Left lobe of liver (tissue), 2 donors: ENCODE results near the gene MKRN2. TPM values are rescaled to one million over a fixed set of nuclear protein-coding genes. Genes with fewer than 3 reads are reported as not detected.
"Not testable (repeated sequence)": the region's sequence is repeated elsewhere in the genome, so short reads cannot be mapped to it uniquely, and the experiment has no call there.

Source experiments
- ATAC-seq: fragments of 200-7000 bp; cut with Tn5 transposase; one replicate; pipeline ENCODE4 v1.9.1; 2020; ENCODE audit warnings: mild to moderate bottlenecking, moderate library complexity
- DNase-seq: peaks from one replicate; pipeline ENCODE4 v3.0.0-alpha.2; 2020; ENCODE audit warnings: low spot score
- total RNA-seq: library from RNA; stranded (reverse); gene quantifications from one replicate; pipeline ENCODE4 v1.2.1, GENCODE V29; 2021
- donor health status: DM: no; HTN: no; CAD: no; lungs with moderate emphysema.
- donor health status: DM: no; HTN: yes; CAD: no.

Gene MKRN2
- total RNA-seq, 1 donor from 2014 or later = 11.3 TPM

DNA sequence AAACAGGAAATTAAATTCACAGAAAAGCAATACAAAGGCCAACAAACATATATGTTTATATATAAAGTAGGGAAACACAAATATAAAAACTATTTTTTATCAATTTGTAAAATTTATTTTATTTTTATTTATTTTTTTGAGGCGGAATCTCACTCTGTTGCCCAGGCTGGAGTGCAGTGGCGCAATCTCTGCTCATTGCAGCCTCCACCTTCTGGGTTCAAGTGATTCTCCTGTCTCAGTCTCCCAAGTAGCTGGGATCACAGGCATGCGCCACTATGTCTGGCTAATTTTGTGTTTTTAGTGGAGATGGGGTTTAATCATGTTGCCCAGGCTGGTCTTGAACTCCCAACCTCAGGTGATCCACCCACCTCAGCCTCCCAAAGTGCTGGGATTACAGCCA is 68.1 kb downstream of the MKRN2 start:
- not testable (repeated sequence) for DNase-seq, ATAC-seq

DNA sequence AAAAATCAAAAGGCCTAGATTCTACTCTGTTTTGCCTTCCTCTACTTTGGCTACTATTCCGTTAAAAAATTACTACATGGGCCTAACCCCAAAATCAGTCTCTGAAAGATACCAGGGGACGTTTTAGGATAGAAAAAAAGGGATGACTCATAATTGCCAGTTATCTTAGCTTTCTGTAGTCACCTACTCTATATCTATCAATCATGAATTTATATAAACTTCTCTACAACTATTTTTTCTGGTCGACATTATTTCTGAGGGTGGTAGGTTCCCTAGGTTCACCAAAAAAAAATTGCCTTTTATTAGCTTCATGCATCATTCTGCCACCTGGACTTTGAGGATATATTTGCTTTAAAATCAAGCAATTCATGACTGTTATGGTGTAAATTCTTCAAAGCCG is 70.5 kb downstream of the MKRN2 start:
- no peak for ATAC-seq
- no peak for DNase-seq

DNA sequence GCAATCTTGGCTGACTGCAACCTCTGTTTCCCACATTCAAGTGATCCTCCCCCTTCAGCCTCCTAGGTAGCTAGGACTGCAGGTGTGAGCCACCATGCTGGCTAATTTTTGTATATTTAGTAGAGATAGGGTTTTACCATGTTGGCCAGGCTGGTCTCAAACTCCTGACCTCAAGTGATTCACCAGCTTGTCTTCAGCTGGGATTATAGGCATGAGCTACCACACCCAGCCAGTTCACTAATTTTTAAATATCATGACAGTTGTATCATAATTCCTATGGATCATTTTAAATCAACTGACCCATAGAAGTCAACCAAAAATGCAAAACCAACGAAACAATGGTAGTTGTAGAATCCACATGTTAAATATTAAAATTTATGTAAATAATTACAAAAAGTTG is 71.9 kb downstream of the MKRN2 start:
- DNase-seq = no peak
- no peak for ATAC-seq

DNA sequence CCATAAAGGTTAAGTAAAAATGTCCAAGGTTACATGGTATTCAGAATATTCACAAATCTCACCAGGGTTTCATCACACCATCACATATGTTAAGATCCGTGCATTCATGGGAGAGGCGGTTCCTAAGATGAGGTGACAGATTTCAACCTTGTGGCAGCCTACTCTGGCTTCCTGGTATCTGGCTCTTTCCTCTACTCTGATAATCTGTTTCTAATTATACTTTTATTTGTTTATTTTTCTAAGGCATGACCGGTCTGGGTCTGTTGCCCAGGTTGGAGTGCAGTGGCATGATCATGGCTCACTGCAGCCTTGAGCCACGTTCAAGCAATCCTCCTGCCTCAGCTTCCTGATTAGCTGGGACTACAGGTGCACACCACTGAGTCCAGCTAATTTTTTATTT is 72.7 kb downstream of the MKRN2 start:
- DNase-seq (peak; percentile 68), ATAC-seq (peak; percentile 86)

DNA sequence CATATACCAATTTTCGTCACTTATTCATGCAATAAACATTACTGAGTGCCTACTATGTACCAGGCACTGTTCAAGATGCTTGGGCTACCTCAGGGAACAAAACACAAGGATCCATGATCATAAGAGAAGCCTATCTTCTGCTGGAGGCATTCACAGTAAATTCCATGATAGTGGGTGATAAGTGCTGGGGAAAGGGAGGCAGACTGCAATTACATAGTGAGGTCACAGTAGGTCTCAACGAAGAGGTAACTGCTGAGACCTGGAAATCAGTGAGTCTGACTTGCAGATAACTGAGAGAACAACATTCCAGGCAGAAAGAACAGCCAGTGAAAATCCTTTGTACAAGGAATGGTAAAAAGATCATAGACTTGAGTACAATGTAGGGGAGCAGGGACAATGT is 73.4 kb downstream of the MKRN2 start:
- DNase-seq (no peak), ATAC-seq (no peak)

DNA sequence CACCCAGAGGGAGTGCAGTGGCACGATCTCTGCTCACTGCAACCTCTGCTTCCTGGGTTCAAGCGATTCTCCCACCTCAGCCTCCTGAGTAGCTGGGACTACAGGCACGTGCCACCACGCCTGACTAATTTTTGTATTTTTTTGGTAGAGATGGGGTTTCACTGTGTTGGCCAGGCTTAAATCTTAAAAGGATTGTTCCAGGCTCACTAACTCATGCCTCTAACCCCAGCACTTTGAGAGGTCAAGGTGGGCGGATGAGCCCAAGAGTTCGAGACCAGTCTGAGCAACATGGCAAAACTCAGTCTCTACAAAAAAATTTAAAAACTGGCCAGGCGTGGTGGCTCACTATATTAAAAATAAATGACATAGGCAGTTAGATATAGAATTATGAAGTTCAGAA is 74.0 kb downstream of the MKRN2 start:
- ATAC-seq, DNase-seq: not testable (repeated sequence)

DNA sequence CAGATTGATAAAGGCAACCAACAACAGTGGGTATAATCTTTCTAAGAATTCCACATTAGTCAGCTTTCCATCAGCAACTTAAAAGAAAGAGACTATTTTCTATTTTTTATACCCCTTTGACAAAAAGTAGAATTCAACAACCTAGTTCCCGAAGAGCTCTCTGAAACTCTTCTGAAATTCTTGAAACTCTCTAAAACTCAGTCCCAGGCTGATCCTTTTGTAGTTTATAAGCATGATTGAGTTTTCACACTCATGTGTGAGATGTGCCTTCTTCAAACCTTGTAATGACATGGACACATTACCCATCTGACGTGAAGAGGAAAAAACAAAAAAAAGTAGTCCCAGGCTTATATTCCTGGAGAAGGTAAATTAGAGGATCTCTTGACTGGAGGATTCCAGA is 75.6 kb downstream of the MKRN2 start:
- ATAC-seq = no peak
- no peak for DNase-seq

DNA sequence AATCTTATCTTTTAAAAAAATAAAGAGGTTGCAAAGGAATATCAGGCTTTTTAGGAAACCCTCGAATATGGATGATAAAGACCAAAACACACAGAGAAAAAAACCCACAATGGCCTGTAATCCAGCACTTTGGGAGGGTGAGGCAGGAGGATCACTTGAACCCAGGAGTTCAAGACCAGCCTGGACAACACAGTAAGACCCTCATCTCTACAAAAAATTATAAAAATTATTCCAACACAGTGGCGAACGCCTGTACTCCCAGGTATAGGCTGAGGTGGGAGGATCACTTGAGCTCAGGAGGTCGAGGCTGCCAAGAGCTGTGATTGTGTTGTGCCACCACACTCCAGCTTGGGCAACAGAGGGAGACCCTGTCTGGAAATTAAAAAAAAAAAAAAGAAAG is 76.2 kb downstream of the MKRN2 start:
- ATAC-seq = no peak
- DNase-seq = no peak

Other genes with a start within 250 kb of the MKRN2 start
- 4.8 TPM for gene TSEN2, start 72.6 kb upstream of the MKRN2 start, total RNA-seq
- not detected for gene MKRN2OS, start 11.6 kb upstream of the MKRN2 start, total RNA-seq
- gene RAF1, start 107.0 kb downstream of the MKRN2 start, total RNA-seq = 54.6 TPM
- gene TMEM40, start 202.2 kb downstream of the MKRN2 start, total RNA-seq = 0.65 TPM
- 7.2 TPM for gene CAND2, start 239.6 kb downstream of the MKRN2 start, total RNA-seq